Endodermal cell (in vitro differentiated cells): ENCODE data around the gene NABP2. TPM values are rescaled to one million over a fixed set of nuclear protein-coding genes. Genes with fewer than 3 reads are reported as not detected.

Source experiments
- DNase-seq: peaks from one replicate; pipeline ENCODE4 v3.0.0-alpha.2; 2017
- H3K27ac ChIP-seq: 2 replicates; pipeline ENCODE4 v1.5.1; 2013; ENCODE audit warnings: mild to moderate bottlenecking, low read depth, low read length, moderate library complexity
- H3K27me3 ChIP-seq: 2 replicates; pipeline ENCODE4 v1.6.1; 2013; ENCODE audit warnings: mild to moderate bottlenecking, low read length, moderate library complexity; ENCODE audit not compliant: insufficient read depth, control insufficient read depth, poor library complexity, severe bottlenecking
- H3K36me3 ChIP-seq: 2 replicates; pipeline ENCODE4 v1.7.0; 2013; ENCODE audit warnings: mild to moderate bottlenecking, low read length, moderate library complexity; ENCODE audit not compliant: control insufficient read depth, insufficient read depth
- H3K4me1 ChIP-seq: one replicate; pipeline ENCODE4 v1.7.0; 2013; ENCODE audit warnings: low read length; ENCODE audit not compliant: control insufficient read depth, insufficient read depth
- H3K4me3 ChIP-seq: 2 replicates; pipeline ENCODE4 v1.5.1; 2013; ENCODE audit warnings: mild to moderate bottlenecking, low read length, moderate library complexity
- H3K9ac ChIP-seq: 2 replicates; pipeline ENCODE4 v1.6.1; 2013; ENCODE audit warnings: mild to moderate bottlenecking, low read length, moderate library complexity; ENCODE audit not compliant: poor library complexity, severe bottlenecking; ENCODE audit errors: extremely low read depth
- H3K9me3 ChIP-seq: 2 replicates; pipeline ENCODE4 v1.6.1; 2013; ENCODE audit warnings: mild to moderate bottlenecking, low read length, moderate library complexity; ENCODE audit not compliant: control insufficient read depth
- H3K27ac Mint-ChIP-seq: 2 replicates; pipeline ENCODE4 v1.8.0; 2020; ENCODE audit warnings: mixed read lengths
- H3K27me3 Mint-ChIP-seq: 2 replicates; pipeline ENCODE4 v1.8.0; 2021; ENCODE audit warnings: mild to moderate bottlenecking, mixed read lengths; ENCODE audit not compliant: insufficient read depth
- H3K36me3 Mint-ChIP-seq: 2 replicates; pipeline ENCODE4 v1.8.0; 2020; ENCODE audit warnings: low read depth, mixed read lengths
- H3K4me1 Mint-ChIP-seq: 2 replicates; pipeline ENCODE4 v1.8.0; 2020; ENCODE audit warnings: mixed read lengths
- H3K4me3 Mint-ChIP-seq: 2 replicates; pipeline ENCODE4 v1.8.0; 2020; ENCODE audit warnings: mild to moderate bottlenecking, moderate library complexity, mixed read lengths
- H3K9me3 Mint-ChIP-seq: 2 replicates; pipeline ENCODE4 v1.8.0; 2020; ENCODE audit warnings: mild to moderate bottlenecking, mixed read lengths
- CTCF ChIP-seq: fragments of 200-600 bp; sonication (generic); conservative IDR thresholded peaks from 2 replicates; pipeline ENCODE4 v1.5.0; 2021; ENCODE audit warnings: antibody characterized with exemption, mild to moderate bottlenecking
- WGBS, 2 experiments: methylation state at CpG; one replicate each; pipeline versions ENCODE4 v1.1.5 to v1.1.7; 2013; ENCODE audit warnings: missing lambda C conversion rate in 2 of 2, mixed read lengths in 1 of 2; ENCODE audit not compliant: insufficient coverage in 1 of 2, insufficient read length in 1 of 2; 5-methylcytosine and 5-hydroxymethylcytosine counted together
- long read RNA-seq, 4 experiments: library from polyadenylated mRNA in 2 of 4; library from RNA in 1 of 4; library from capped mRNA in 1 of 4; stranded (forward) in 3 of 4; unstranded in 1 of 4; transcript quantifications; one replicate each; pipeline ENCODE4 v2.0.0, GENCODE V29; 2020 to 2021; ENCODE audit warnings: inconsistent platforms in 1 of 4
- polyA plus RNA-seq, 2 experiments: library from polyadenylated mRNA; stranded (reverse); fragments of 50-300 nt; gene quantifications; one replicate each; pipeline ENCODE4 v1.2.3, GENCODE V29; 2013
- total RNA-seq, 2 donors: library from RNA; stranded (reverse); fragmentation: NEBNext Ultra II Directional in 1 of 2; extraction: Animal tissue kit (Norgen Biotek cat#: 25700) in 1 of 2; gene quantifications; 2 replicates in 1 of 2; 3 replicates in 1 of 2; pipeline ENCODE4 v1.2.1, GENCODE V29; 2021

The NABP2 gene
- total RNA-seq: 10 to 100 TPM; 27.0 to 35.1 TPM
- 43.7 TPM for polyA plus RNA-seq (2013, experiment 1 of 2)
- polyA plus RNA-seq (2013, experiment 2 of 2): 41.2 TPM
- long read RNA-seq, experiment 1, transcript NABP2-201 (7 exons, 1,417 nt): major isoform, 12 of 20 reads
- long read RNA-seq, experiment 1, partial matches to known transcripts: 0 of 20 reads
- long read RNA-seq, experiment 1, other reads (novel, unspliced or antisense): 1 of 20 reads
- long read RNA-seq, experiment 2, transcript NABP2-201 (7 exons, 1,417 nt): major isoform, 16 of 30 reads
- long read RNA-seq, experiment 2, transcript NABP2-202 (7 exons, 1,411 nt): minor isoform, 5 of 30 reads
- long read RNA-seq, experiment 2, transcript NABP2-203 (6 exons, 1,775 nt): minor isoform, 6 of 30 reads
- long read RNA-seq, experiment 2, partial matches to known transcripts: 2 of 30 reads
- long read RNA-seq, experiment 2, other reads (novel, unspliced or antisense): 1 of 30 reads
- long read RNA-seq, experiment 3, transcript NABP2-203 (6 exons, 1,775 nt): minor isoform, 7 of 37 reads
- long read RNA-seq, experiment 3, transcript NABP2-201 (7 exons, 1,417 nt): major isoform, 24 of 37 reads
- long read RNA-seq, experiment 3, partial matches to known transcripts: 0 of 37 reads
- long read RNA-seq, experiment 3, other reads (novel, unspliced or antisense): 1 of 37 reads
- long read RNA-seq, experiment 4, transcript NABP2-201 (7 exons, 1,417 nt): major isoform, 16 of 41 reads
- long read RNA-seq, experiment 4, transcript NABP2-202 (7 exons, 1,411 nt): minor isoform, 6 of 41 reads
- long read RNA-seq, experiment 4, transcript NABP2-203 (6 exons, 1,775 nt): minor isoform, 5 of 41 reads
- long read RNA-seq, experiment 4, partial matches to known transcripts: 10 of 41 reads
- long read RNA-seq, experiment 4, other reads (novel, unspliced or antisense): 2 of 41 reads

GRCh38 chr12:56224102-56224701, at the start of gene NABP2:
Gene NABP2 (plus strand): TSS chr12:56224342. CDS start chr12:56224857, 515 bp downstream.
- peak within 1 kb of the TSS; percentile 99 for H3K4me3 Mint-ChIP-seq
- Histone ChIP-seq H3K36me3 (peaks cover 6% of the 10 kb centered on the region), H3K4me1 (peaks cover 5% of the 10 kb centered on the region), H3K9ac (peak within 1 kb of the TSS; percentile 39), H3K27me3 (no peaks in the 10 kb centered on the region), H3K9me3 (no peaks in the 10 kb centered on the region), H3K27ac (peak within 1 kb of the TSS; percentile 27), H3K4me3 (peak within 1 kb of the TSS; percentile 88)
- H3K27ac Mint-ChIP-seq: peak within 1 kb of the TSS; percentile 96
- no peaks in the 10 kb centered on the region for H3K27me3 Mint-ChIP-seq
- TF ChIP-seq CTCF: peak; percentile 90
- H3K36me3 Mint-ChIP-seq: peaks cover 5% of the 10 kb centered on the region
- DNase-seq: peak; percentile 100
- WGBS, 2 experiments: 3 to 4% methylated on average over 21 to 41 of the region's 41 CpGs
- H3K9me3 Mint-ChIP-seq: no peaks in the 10 kb centered on the region
- peaks cover 26% of the 10 kb centered on the region for H3K4me1 Mint-ChIP-seq

- Histone ChIP-seq H3K36me3 (peaks cover 85% of the 10 kb centered on the region), H3K9ac (no peak overlapping the region), H3K4me3 (no peak overlapping the region), H3K9me3 (peaks cover 8% of the 10 kb centered on the region), H3K27ac (no peak overlapping the region), H3K27me3 (no peaks in the 10 kb centered on the region), H3K4me1 (no peaks in the 10 kb centered on the region)
- Mint-ChIP-seq H3K9me3 (no peaks in the 10 kb centered on the region), H3K27me3 (no peaks in the 10 kb centered on the region), H3K27ac (peak overlapping the region; percentile 26), H3K36me3 (peaks cover 85% of the 10 kb centered on the region), H3K4me3 (no peak overlapping the region), H3K4me1 (no peaks in the 10 kb centered on the region)
- WGBS, 2 experiments: 60 to 100% methylated on average over 2 to 3 of the region's 3 CpGs
- no peak for TF ChIP-seq CTCF
- no peak for DNase-seq
Observed at GRCh38 chr12:56178347-56178746, 45.8 kb upstream of the NABP2 start.

GRCh38 chr12:56186957-56187356, 37.2 kb upstream of the NABP2 start:
- H3K36me3 ChIP-seq: peaks cover 53% of the 10 kb centered on the region
- Mint-ChIP-seq H3K4me1 (peaks cover 12% of the 10 kb centered on the region), H3K27me3 (no peaks in the 10 kb centered on the region), H3K27ac (no peak overlapping the region), H3K36me3 (peaks cover 44% of the 10 kb centered on the region), H3K9me3 (no peaks in the 10 kb centered on the region), H3K4me3 (no peak overlapping the region)
- H3K9me3 ChIP-seq: no peaks in the 10 kb centered on the region
- no peak overlapping the region for H3K4me3 ChIP-seq
- no peak for DNase-seq
- H3K9ac ChIP-seq: no peak overlapping the region
- 100% methylated on average over 2 of the region's 2 CpGs; no CpG with 5 or more reads in 1 of the 2 experiments for WGBS, 2 experiments
- no peaks in the 10 kb centered on the region for H3K27me3 ChIP-seq
- no peak overlapping the region for H3K27ac ChIP-seq
- no peak for TF ChIP-seq CTCF
- peaks cover 5% of the 10 kb centered on the region for H3K4me1 ChIP-seq
